GM19452 (cell line): Measurements from ENCODE around the gene CTBP2.
"Not testable (repeated sequence)": the region's sequence is repeated elsewhere in the genome, so short reads cannot be mapped to it uniquely, and the experiment has no call there.

Experiments used
- ATAC-seq: cut with Tn5 transposase; IDR thresholded peaks from one replicate; pipeline ENCODE4 v1.9.1; 2021; ENCODE audit not compliant: unreplicated experiment

The CTBP2 gene

GRCh38 chr10:125066764-125067450 is 93.5 kb downstream of the CTBP2 start:
- no peak for ATAC-seq

GRCh38 chr10:125064681-125065492 is 95.5 kb downstream of the CTBP2 start:
- ATAC-seq: peak; percentile 95

- ATAC-seq: no peak
Observed at GRCh38 chr10:125063256-125063925, 97.0 kb downstream of the CTBP2 start.

- ATAC-seq: no peak
Observed at GRCh38 chr10:125062914-125063230, 97.5 kb downstream of the CTBP2 start.

- ATAC-seq: no peak
Observed at GRCh38 chr10:125062227-125062913, 98.0 kb downstream of the CTBP2 start.

- ATAC-seq: no peak
Observed at GRCh38 chr10:125061557-125062226, 98.7 kb downstream of the CTBP2 start.

- no peak for ATAC-seq
Observed at GRCh38 chr10:125060826-125061556, 99.4 kb downstream of the CTBP2 start.

- no peak for ATAC-seq
Observed at GRCh38 chr10:125060482-125060825, 99.9 kb downstream of the CTBP2 start.

GRCh38 chr10:125060026-125060425 is 100.3 kb downstream of the CTBP2 start:
- no peak for ATAC-seq

- ATAC-seq: not testable (repeated sequence)
Observed at GRCh38 chr10:125059348-125059747, 101.0 kb downstream of the CTBP2 start.

GRCh38 chr10:125057158-125058001 is 103.0 kb downstream of the CTBP2 start:
- ATAC-seq: no peak

- ATAC-seq: no peak
Observed at GRCh38 chr10:125056161-125057132, 103.9 kb downstream of the CTBP2 start.

- ATAC-seq: no peak
Observed at GRCh38 chr10:125055446-125055845, 104.9 kb downstream of the CTBP2 start.

GRCh38 chr10:125054669-125055268 is 105.6 kb downstream of the CTBP2 start:
- ATAC-seq: no peak

GRCh38 chr10:125054216-125054615 is 106.1 kb downstream of the CTBP2 start:
- ATAC-seq: no peak

GRCh38 chr10:125052146-125052545 is 108.2 kb downstream of the CTBP2 start:
- ATAC-seq: no peak

GRCh38 chr10:125050383-125050782 is 110.0 kb downstream of the CTBP2 start:
- ATAC-seq: no peak
